Measurements from ENCODE around the gene CDH8.
"Not testable (repeated sequence)": the region's sequence is repeated elsewhere in the genome, so short reads cannot be mapped to it uniquely, and the experiment has no call there.

The CDH8 gene

DNA sequence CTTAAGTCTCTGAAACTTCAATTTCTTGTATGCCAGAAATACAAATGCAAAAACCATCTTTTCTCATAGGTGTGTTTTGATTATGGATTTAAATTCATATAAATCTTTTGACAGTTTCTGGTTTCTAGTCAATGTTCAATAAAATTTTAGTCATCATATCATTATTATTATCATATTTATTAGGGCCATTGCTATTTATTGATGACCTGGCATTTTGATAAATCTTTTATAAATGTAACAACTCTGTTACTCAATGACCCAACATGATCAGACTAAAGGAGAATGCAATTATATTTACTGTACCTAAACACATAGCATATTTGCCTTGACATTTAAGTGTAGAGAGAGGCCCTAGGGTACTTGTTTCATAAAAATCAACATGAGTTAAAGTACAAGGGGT, 320.8 kb downstream of the CDH8 start:
- no peaks in the 10 kb centered on the region for H3K27me3 ChIP-seq (ENCODE audit: insufficient read depth, low read length)
- no peak overlapping the region for H3K9ac ChIP-seq (ENCODE audit: low read length)
- H3K23ac ChIP-seq (ENCODE audit: low read length), result no peak overlapping the region
- no peak overlapping the region for H3K14ac ChIP-seq (ENCODE audit: low read length)
- no peak overlapping the region for H3K27ac ChIP-seq (ENCODE audit: low read depth, low read length)
- no peak overlapping the region for H4K91ac ChIP-seq (ENCODE audit: low read depth, low read length)
- no peaks in the 10 kb centered on the region for H3K36me3 ChIP-seq (ENCODE audit: control insufficient read depth in 1 of 2, insufficient read depth in 2 of 2, low read length in 2 of 2)
- H4K8ac ChIP-seq (ENCODE audit: low read depth, low read length), result no peak overlapping the region
- no peak overlapping the region for H4K12ac ChIP-seq (ENCODE audit: low read depth, low read length)
- H2BK5ac ChIP-seq (ENCODE audit: low read depth, low read length, poor library complexity), result no peak overlapping the region
- H2BK120ac ChIP-seq (ENCODE audit: insufficient read depth, low read length, poor library complexity), result no peak overlapping the region
- no peak overlapping the region for H2AK5ac ChIP-seq (ENCODE audit: low read length)
- no peaks in the 10 kb centered on the region for H3K9me3 ChIP-seq (ENCODE audit: insufficient read depth, low read depth, low read length)
- no peaks in the 10 kb centered on the region for H3K4me1 ChIP-seq (ENCODE audit: control insufficient read depth in 1 of 2, insufficient read depth in 2 of 2, low read length in 2 of 2)
- H3K4me3 ChIP-seq (ENCODE audit: low read depth, low read length), result no peak overlapping the region
- H3K79me1 ChIP-seq (ENCODE audit: low read length), result no peaks in the 10 kb centered on the region
- no peak overlapping the region for H2AFZ ChIP-seq (ENCODE audit: insufficient read depth, low read length, poor library complexity)
- no peak overlapping the region for H3K4me2 ChIP-seq (ENCODE audit: low read length)
- no peak overlapping the region for H3K4ac ChIP-seq (ENCODE audit: low read depth, low read length)
- no peak overlapping the region for H3K18ac ChIP-seq (ENCODE audit: low read length)
- DNase-seq, result no peak
- no peak overlapping the region for H2BK12ac ChIP-seq (ENCODE audit: low read length)
- H3K79me2 ChIP-seq (ENCODE audit: control insufficient read depth, insufficient read depth, low read length, poor library complexity), result no peaks in the 10 kb centered on the region

DNA sequence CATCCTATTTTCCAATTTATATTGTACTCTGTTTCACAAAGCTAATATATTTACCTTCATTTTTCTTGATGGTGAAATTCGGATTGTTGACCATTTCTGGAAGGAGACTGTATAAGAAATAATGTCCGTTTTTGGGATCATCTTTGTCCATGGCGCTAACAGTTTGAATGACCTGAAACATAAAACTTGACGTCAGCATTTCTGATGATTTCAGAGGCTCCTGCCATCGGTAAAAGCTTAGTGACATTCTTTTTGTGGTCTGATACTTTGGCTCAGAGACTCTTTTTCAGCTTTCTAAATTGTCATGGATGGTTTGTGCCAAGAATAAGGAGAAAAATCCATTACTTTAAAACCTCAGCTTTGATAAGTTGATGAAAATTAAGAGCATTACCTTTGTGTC, 322.5 kb downstream of the CDH8 start:
- Histone ChIP-seq H3K79me2 (ENCODE audit: control insufficient read depth, insufficient read depth, low read length, poor library complexity) (no peaks in the 10 kb centered on the region), H3K27ac (ENCODE audit: low read depth, low read length) (no peak overlapping the region)
- no CpG with 5 or more reads among the region's 5 CpGs for WGBS (ENCODE audit: extremely low coverage, insufficient coverage, insufficient read length)

DNA sequence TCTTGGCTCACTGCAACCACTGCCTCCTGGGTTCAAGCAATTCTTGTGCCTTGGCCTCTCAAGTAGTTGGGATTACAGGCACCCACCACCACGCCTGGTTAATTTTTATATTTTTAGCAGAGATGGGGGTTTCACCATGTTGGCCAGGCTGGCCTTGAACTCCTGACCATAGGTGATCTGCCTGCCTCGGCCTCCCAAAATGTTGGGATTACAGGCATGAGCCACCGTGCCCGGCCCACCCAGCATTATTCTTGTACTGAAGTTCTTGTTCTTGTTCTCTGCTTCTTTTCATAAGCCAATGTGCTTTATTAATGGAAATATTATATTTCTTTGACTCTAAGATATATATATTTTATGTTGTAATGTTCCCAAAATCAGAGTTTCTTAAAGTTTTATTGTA, 336.6 kb downstream of the CDH8 start:
- H3K79me2 ChIP-seq (ENCODE audit: control insufficient read depth, insufficient read depth, low read length, poor library complexity); H3K79me1 ChIP-seq (ENCODE audit: low read length); H3K4ac ChIP-seq (ENCODE audit: low read depth, low read length); H3K9me3 ChIP-seq (ENCODE audit: insufficient read depth, low read depth, low read length); H3K27ac ChIP-seq (ENCODE audit: low read depth, low read length); H4K91ac ChIP-seq (ENCODE audit: low read depth, low read length); H3K18ac ChIP-seq (ENCODE audit: low read length); H3K4me3 ChIP-seq (ENCODE audit: low read depth, low read length); H2BK5ac ChIP-seq (ENCODE audit: low read depth, low read length, poor library complexity); H3K36me3 ChIP-seq (ENCODE audit: control insufficient read depth in 1 of 2, insufficient read depth in 2 of 2, low read length in 2 of 2); H3K9ac ChIP-seq (ENCODE audit: low read length); H3K14ac ChIP-seq (ENCODE audit: low read length); H2BK12ac ChIP-seq (ENCODE audit: low read length); H3K4me2 ChIP-seq (ENCODE audit: low read length); H3K23ac ChIP-seq (ENCODE audit: low read length); H3K27me3 ChIP-seq (ENCODE audit: insufficient read depth, low read length); H2BK120ac ChIP-seq (ENCODE audit: insufficient read depth, low read length, poor library complexity); H4K12ac ChIP-seq (ENCODE audit: low read depth, low read length); H2AFZ ChIP-seq (ENCODE audit: insufficient read depth, low read length, poor library complexity); DNase-seq; H3K4me1 ChIP-seq (ENCODE audit: control insufficient read depth in 1 of 2, insufficient read depth in 2 of 2, low read length in 2 of 2); H4K8ac ChIP-seq (ENCODE audit: low read depth, low read length); H2AK5ac ChIP-seq (ENCODE audit: low read length): not testable (repeated sequence)
- WGBS (ENCODE audit: extremely low coverage, insufficient coverage, insufficient read length), result no CpG with 5 or more reads among the region's 4 CpGs

More for the DNA sequence above, 322.5 kb downstream of the CDH8 start:
- H2BK120ac ChIP-seq (ENCODE audit: insufficient read depth, low read length, poor library complexity), result no peak overlapping the region
- H3K36me3 ChIP-seq (ENCODE audit: control insufficient read depth in 1 of 2, insufficient read depth in 2 of 2, low read length in 2 of 2), result no peaks in the 10 kb centered on the region
- no peak overlapping the region for H3K18ac ChIP-seq (ENCODE audit: low read length)
- no peak overlapping the region for H2BK12ac ChIP-seq (ENCODE audit: low read length)
- no peaks in the 10 kb centered on the region for H3K27me3 ChIP-seq (ENCODE audit: insufficient read depth, low read length)
- H3K4me2 ChIP-seq (ENCODE audit: low read length), result no peak overlapping the region
- H3K4me3 ChIP-seq (ENCODE audit: low read depth, low read length), result no peak overlapping the region
- H3K4ac ChIP-seq (ENCODE audit: low read depth, low read length), result no peak overlapping the region
- DNase-seq, result no peak
- H2AK5ac ChIP-seq (ENCODE audit: low read length), result no peak overlapping the region
- H3K14ac ChIP-seq (ENCODE audit: low read length), result no peak overlapping the region
- H4K8ac ChIP-seq (ENCODE audit: low read depth, low read length), result no peak overlapping the region
- no peak overlapping the region for H2AFZ ChIP-seq (ENCODE audit: insufficient read depth, low read length, poor library complexity)
- no peaks in the 10 kb centered on the region for H3K9me3 ChIP-seq (ENCODE audit: insufficient read depth, low read depth, low read length)
- H3K79me1 ChIP-seq (ENCODE audit: low read length), result no peaks in the 10 kb centered on the region
- no peak overlapping the region for H4K91ac ChIP-seq (ENCODE audit: low read depth, low read length)
- no peak overlapping the region for H3K23ac ChIP-seq (ENCODE audit: low read length)
- no peak overlapping the region for H3K9ac ChIP-seq (ENCODE audit: low read length)
- no peaks in the 10 kb centered on the region for H3K4me1 ChIP-seq (ENCODE audit: control insufficient read depth in 1 of 2, insufficient read depth in 2 of 2, low read length in 2 of 2)
- H2BK5ac ChIP-seq (ENCODE audit: low read depth, low read length, poor library complexity), result no peak overlapping the region
- no peak overlapping the region for H4K12ac ChIP-seq (ENCODE audit: low read depth, low read length)

- Histone ChIP-seq H3K27ac (ENCODE audit: low read depth, low read length) (no peak overlapping the region), H3K23ac (ENCODE audit: low read length) (no peak overlapping the region), H2AK5ac (ENCODE audit: low read length) (no peak overlapping the region), H3K14ac (ENCODE audit: low read length) (no peak overlapping the region), H3K4me2 (ENCODE audit: low read length) (no peak overlapping the region), H4K91ac (ENCODE audit: low read depth, low read length) (no peak overlapping the region), H3K4ac (ENCODE audit: low read depth, low read length) (no peak overlapping the region), H3K79me1 (ENCODE audit: low read length) (no peaks in the 10 kb centered on the region), H3K18ac (ENCODE audit: low read length) (no peak overlapping the region), H2AFZ (ENCODE audit: insufficient read depth, low read length, poor library complexity) (no peak overlapping the region), H2BK12ac (ENCODE audit: low read length) (no peak overlapping the region), H4K8ac (ENCODE audit: low read depth, low read length) (no peak overlapping the region), H3K79me2 (ENCODE audit: control insufficient read depth, insufficient read depth, low read length, poor library complexity) (no peaks in the 10 kb centered on the region), H3K36me3 (ENCODE audit: control insufficient read depth in 1 of 2, insufficient read depth in 2 of 2, low read length in 2 of 2) (no peaks in the 10 kb centered on the region), H3K4me3 (ENCODE audit: low read depth, low read length) (no peak overlapping the region), H3K27me3 (ENCODE audit: insufficient read depth, low read length) (no peaks in the 10 kb centered on the region), H2BK5ac (ENCODE audit: low read depth, low read length, poor library complexity) (no peak overlapping the region), H4K12ac (ENCODE audit: low read depth, low read length) (no peak overlapping the region), H3K4me1 (ENCODE audit: control insufficient read depth in 1 of 2, insufficient read depth in 2 of 2, low read length in 2 of 2) (no peaks in the 10 kb centered on the region), H3K9me3 (ENCODE audit: insufficient read depth, low read depth, low read length) (no peaks in the 10 kb centered on the region), H3K9ac (ENCODE audit: low read length) (no peak overlapping the region), H2BK120ac (ENCODE audit: insufficient read depth, low read length, poor library complexity) (no peak overlapping the region)
- no CpG with 5 or more reads among the region's 3 CpGs for WGBS (ENCODE audit: extremely low coverage, insufficient coverage, insufficient read length)
- DNase-seq, result no peak
Measured at GRCh38 chr16:61684541-61684940, 351.7 kb downstream of the CDH8 start.

DNA sequence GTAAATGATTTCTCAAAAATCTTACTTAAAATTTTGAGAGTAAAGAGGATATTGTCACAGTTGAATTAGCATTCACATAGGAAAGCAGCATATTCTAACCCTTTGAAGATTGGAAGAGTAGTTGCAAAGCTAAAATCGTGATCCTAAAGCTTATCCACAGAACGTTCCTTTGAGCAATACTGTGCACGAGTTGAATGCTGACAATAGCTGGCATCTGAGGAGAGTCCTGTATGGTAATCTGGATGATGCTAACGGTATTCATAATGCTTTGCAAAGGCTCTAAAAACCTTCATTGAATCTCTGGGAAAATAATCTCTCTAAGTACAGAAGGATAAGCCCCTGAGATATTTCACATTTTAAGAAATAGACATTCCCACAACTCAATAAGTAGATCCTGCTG, 354.6 kb downstream of the CDH8 start:
- no peaks in the 10 kb centered on the region for H3K27me3 ChIP-seq (ENCODE audit: insufficient read depth, low read length)
- DNase-seq, result no peak
- H3K4me2 ChIP-seq (ENCODE audit: low read length), result no peak overlapping the region
- H4K8ac ChIP-seq (ENCODE audit: low read depth, low read length), result no peak overlapping the region
- H2AK5ac ChIP-seq (ENCODE audit: low read length), result no peak overlapping the region
- H3K18ac ChIP-seq (ENCODE audit: low read length), result no peak overlapping the region
- H3K4me3 ChIP-seq (ENCODE audit: low read depth, low read length), result no peak overlapping the region
- no peak overlapping the region for H3K23ac ChIP-seq (ENCODE audit: low read length)
- no peak overlapping the region for H2BK120ac ChIP-seq (ENCODE audit: insufficient read depth, low read length, poor library complexity)
- H4K12ac ChIP-seq (ENCODE audit: low read depth, low read length), result no peak overlapping the region
- H2AFZ ChIP-seq (ENCODE audit: insufficient read depth, low read length, poor library complexity), result no peak overlapping the region
- no peak overlapping the region for H2BK12ac ChIP-seq (ENCODE audit: low read length)
- no peaks in the 10 kb centered on the region for H3K36me3 ChIP-seq (ENCODE audit: control insufficient read depth in 1 of 2, insufficient read depth in 2 of 2, low read length in 2 of 2)
- H3K4ac ChIP-seq (ENCODE audit: low read depth, low read length), result no peak overlapping the region
- no peak overlapping the region for H3K9ac ChIP-seq (ENCODE audit: low read length)
- no peaks in the 10 kb centered on the region for H3K4me1 ChIP-seq (ENCODE audit: control insufficient read depth in 1 of 2, insufficient read depth in 2 of 2, low read length in 2 of 2)
- no CpG with 5 or more reads among the region's 4 CpGs for WGBS (ENCODE audit: extremely low coverage, insufficient coverage, insufficient read length)
- H3K79me2 ChIP-seq (ENCODE audit: control insufficient read depth, insufficient read depth, low read length, poor library complexity), result no peaks in the 10 kb centered on the region
- H3K27ac ChIP-seq (ENCODE audit: low read depth, low read length), result no peak overlapping the region
- H2BK5ac ChIP-seq (ENCODE audit: low read depth, low read length, poor library complexity), result no peak overlapping the region
- no peak overlapping the region for H4K91ac ChIP-seq (ENCODE audit: low read depth, low read length)
- H3K14ac ChIP-seq (ENCODE audit: low read length), result no peak overlapping the region
- H3K9me3 ChIP-seq (ENCODE audit: insufficient read depth, low read depth, low read length), result no peaks in the 10 kb centered on the region
- H3K79me1 ChIP-seq (ENCODE audit: low read length), result no peaks in the 10 kb centered on the region
